ENCODE results near the gene CYTH3.
"Not testable (repeated sequence)": the region's sequence is repeated elsewhere in the genome, so short reads cannot be mapped to it uniquely, and the experiment has no call there.

The CYTH3 gene

GRCh38 chr7:6256677-6257535, 15.5 kb downstream of the CYTH3 start:
- DNase-seq = no peak

GRCh38 chr7:6256109-6256483, 16.3 kb downstream of the CYTH3 start:
- no peak for DNase-seq

- DNase-seq = no peak
These were observed 17.6 kb downstream of the CYTH3 start for GRCh38 chr7:6254866-6255265.

- no peak for DNase-seq
These were observed 19.7 kb downstream of the CYTH3 start for GRCh38 chr7:6252748-6253147.

GRCh38 chr7:6252341-6252746, 20.1 kb downstream of the CYTH3 start:
- no peak for DNase-seq

GRCh38 chr7:6251653-6252052, 20.8 kb downstream of the CYTH3 start:
- DNase-seq = no peak

- no peak for DNase-seq
These were observed 22.0 kb downstream of the CYTH3 start for GRCh38 chr7:6250364-6250833.

GRCh38 chr7:6249043-6249442, 23.4 kb downstream of the CYTH3 start:
- no peak for DNase-seq

- DNase-seq = no peak
These were observed 23.8 kb downstream of the CYTH3 start for GRCh38 chr7:6248581-6248980.

GRCh38 chr7:6246251-6246917, 26.0 kb downstream of the CYTH3 start:
- no peak for DNase-seq

GRCh38 chr7:6244021-6244420, 28.4 kb downstream of the CYTH3 start:
- no peak for DNase-seq

- DNase-seq = no peak
These were observed 29.3 kb downstream of the CYTH3 start for GRCh38 chr7:6243168-6243567.

- no peak for DNase-seq
These were observed 29.9 kb downstream of the CYTH3 start for GRCh38 chr7:6242561-6242960.

- DNase-seq = no peak
These were observed 30.8 kb downstream of the CYTH3 start for GRCh38 chr7:6241607-6241973.

- no peak for DNase-seq
These were observed 34.0 kb downstream of the CYTH3 start for GRCh38 chr7:6238309-6238925.

- no peak for DNase-seq
These were observed 34.7 kb downstream of the CYTH3 start for GRCh38 chr7:6237730-6238129.

GRCh38 chr7:6237011-6237410, 35.4 kb downstream of the CYTH3 start:
- DNase-seq = no peak

GRCh38 chr7:6235029-6235871, 37.2 kb downstream of the CYTH3 start:
- DNase-seq = no peak

GRCh38 chr7:6234384-6234783, 38.0 kb downstream of the CYTH3 start:
- no peak for DNase-seq

GRCh38 chr7:6232534-6232933, 39.9 kb downstream of the CYTH3 start:
- DNase-seq = no peak

- DNase-seq = no peak
These were observed 40.3 kb downstream of the CYTH3 start for GRCh38 chr7:6232116-6232515.

- no peak for DNase-seq
These were observed 41.2 kb downstream of the CYTH3 start for GRCh38 chr7:6231184-6231583.

- not testable (repeated sequence) for DNase-seq
These were observed 43.1 kb downstream of the CYTH3 start for GRCh38 chr7:6229284-6229683.

Measured in activated CD4-positive, alpha-beta T cell treated with anti-CD3 and anti-CD28 coated beads for 1 hour (primary cell).